HL-60 (cell line): Measurements from ENCODE around the gene GALNT14.

Experiments
- GABPA ChIP-seq: IDR thresholded peaks from 2 replicates; pipeline ENCODE4 v1.6.1; 2012; ENCODE audit warnings: low read depth
- TF ChIP-seq, protein P1 (sequence below): IDR thresholded peaks from one replicate; pipeline ENCODE4 v1.5.1; 2011; ENCODE audit warnings: low read length, control low read depth, inconsistent platforms; ENCODE audit not compliant: insufficient read depth

DNA sequence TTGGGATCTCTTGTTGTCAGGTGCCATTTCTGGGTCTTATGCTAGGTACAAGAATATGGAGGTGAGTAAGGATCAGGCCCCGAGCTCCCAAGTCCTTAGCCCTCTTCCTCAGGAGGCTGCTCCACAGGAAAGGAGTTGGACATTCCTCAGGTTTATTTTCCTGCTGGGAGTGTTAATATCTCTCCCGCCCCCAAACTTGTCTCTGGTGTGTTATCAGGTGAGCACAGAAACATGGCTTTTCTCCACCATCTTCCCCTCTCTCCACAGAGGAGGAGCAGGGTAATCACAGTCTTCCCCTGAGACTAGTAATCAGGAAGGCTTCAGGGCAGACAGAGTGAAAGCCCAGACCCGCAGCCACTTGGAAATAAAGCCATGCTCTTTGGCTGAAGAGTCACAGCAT is 257.7 kb downstream of the GALNT14 start:
- TF ChIP-seq, protein P1, sequence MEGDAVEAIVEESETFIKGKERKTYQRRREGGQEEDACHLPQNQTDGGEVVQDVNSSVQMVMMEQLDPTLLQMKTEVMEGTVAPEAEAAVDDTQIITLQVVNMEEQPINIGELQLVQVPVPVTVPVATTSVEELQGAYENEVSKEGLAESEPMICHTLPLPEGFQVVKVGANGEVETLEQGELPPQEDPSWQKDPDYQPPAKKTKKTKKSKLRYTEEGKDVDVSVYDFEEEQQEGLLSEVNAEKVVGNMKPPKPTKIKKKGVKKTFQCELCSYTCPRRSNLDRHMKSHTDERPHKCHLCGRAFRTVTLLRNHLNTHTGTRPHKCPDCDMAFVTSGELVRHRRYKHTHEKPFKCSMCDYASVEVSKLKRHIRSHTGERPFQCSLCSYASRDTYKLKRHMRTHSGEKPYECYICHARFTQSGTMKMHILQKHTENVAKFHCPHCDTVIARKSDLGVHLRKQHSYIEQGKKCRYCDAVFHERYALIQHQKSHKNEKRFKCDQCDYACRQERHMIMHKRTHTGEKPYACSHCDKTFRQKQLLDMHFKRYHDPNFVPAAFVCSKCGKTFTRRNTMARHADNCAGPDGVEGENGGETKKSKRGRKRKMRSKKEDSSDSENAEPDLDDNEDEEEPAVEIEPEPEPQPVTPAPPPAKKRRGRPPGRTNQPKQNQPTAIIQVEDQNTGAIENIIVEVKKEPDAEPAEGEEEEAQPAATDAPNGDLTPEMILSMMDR, result no peak
- no peak for TF ChIP-seq GABPA
